HepG2 (cell line): ENCODE data around the gene MARCHF9. TPM values are rescaled to one million over a fixed set of nuclear protein-coding genes. Genes with fewer than 3 reads are reported as not detected.

Experiments
- AKAP8 ChIP-seq: sonication (generic); formaldehyde crosslinking; IDR thresholded peaks from 2 replicates; pipeline ENCODE4 v1.5.1; 2020; ENCODE audit warnings: mild to moderate bottlenecking, missing genetic modification reagents
- ARHGAP35 ChIP-seq: sonication (generic); formaldehyde crosslinking; IDR thresholded peaks from 2 replicates; pipeline ENCODE4 v1.9.0; 2022; ENCODE audit warnings: mild to moderate bottlenecking, inconsistent platforms, moderate library complexity, missing genetic modification reagents, borderline replicate concordance
- ATF7 ChIP-seq, 2 experiments: fragments of 450-650 bp in 1 of 2; sonication (generic) in 1 of 2; formaldehyde crosslinking in 1 of 2; IDR thresholded peaks; 2 replicates each; pipeline versions ENCODE4 v1.4.0 to v1.6.1; 2016 to 2020; ENCODE audit warnings: antibody characterized with exemption in 1 of 2, mild to moderate bottlenecking in 1 of 2, missing genetic modification reagents in 1 of 2
- CREM ChIP-seq, 2 experiments: sonication (generic) in 1 of 2; formaldehyde crosslinking in 1 of 2; IDR thresholded peaks; 2 replicates each; pipeline versions ENCODE4 v1.4.0 to v1.6.1; 2016 to 2020; ENCODE audit warnings: antibody characterized with exemption in 1 of 2, mild to moderate bottlenecking in 1 of 2, missing genetic modification reagents in 1 of 2
- GATAD1 ChIP-seq: IDR thresholded peaks from 2 replicates; pipeline ENCODE4 v1.6.1; 2016; ENCODE audit warnings: missing genetic modification reagents, missing compliant biosample characterization
- HOXA5 ChIP-seq: sonication (generic); formaldehyde crosslinking; IDR thresholded peaks from 2 replicates; pipeline ENCODE4 v1.4.0; 2020; ENCODE audit warnings: missing genetic modification reagents
- MAFK ChIP-seq, 2 experiments: IDR thresholded peaks in 1 of 2; conservative IDR thresholded peaks in 1 of 2; 2 replicates each; pipeline ENCODE4 v1.6.1; 2011; ENCODE audit warnings: improper control_type of control experiment in 2 of 2, low read length in 2 of 2
- MEIS1 ChIP-seq: sonication (generic); formaldehyde crosslinking; IDR thresholded peaks from 2 replicates; pipeline ENCODE4 v1.9.0; 2021; ENCODE audit warnings: mild to moderate bottlenecking, missing genetic modification reagents, moderate library complexity, borderline replicate concordance
- SUZ12 ChIP-seq: fragments of 150-350 bp; IDR thresholded peaks from 2 replicates; pipeline ENCODE4 v1.6.1; 2014; ENCODE audit warnings: low read depth, low read length
- TAF15 ChIP-seq: fragments of 200-400 bp; formaldehyde crosslinking; IDR thresholded peaks from one replicate; pipeline ENCODE4 v1.6.1; 2018; ENCODE audit warnings: mild to moderate bottlenecking, low read depth, low read length; ENCODE audit not compliant: poor library complexity, severe bottlenecking
- THAP11 ChIP-seq: IDR thresholded peaks from 2 replicates; pipeline ENCODE4 v1.6.1; 2016; ENCODE audit warnings: missing biosample characterization, missing genetic modification reagents
- ZNF317 ChIP-seq: sonication (generic); formaldehyde crosslinking; IDR thresholded peaks from 2 replicates; pipeline ENCODE4 v1.5.0; 2020; ENCODE audit warnings: mild to moderate bottlenecking, missing genetic modification reagents
- ZNF337 ChIP-seq: sonication (generic); formaldehyde crosslinking; IDR thresholded peaks from 2 replicates; pipeline ENCODE4 v1.5.1; 2020; ENCODE audit warnings: missing genetic modification reagents, low read depth, mild to moderate bottlenecking, borderline replicate concordance
- ZNF589 ChIP-seq: sonication (generic); formaldehyde crosslinking; conservative IDR thresholded peaks from 2 replicates; pipeline ENCODE4 v1.8.0; 2022; ENCODE audit warnings: mild to moderate bottlenecking, moderate library complexity, missing genetic modification reagents
- ZNF75D ChIP-seq: sonication (generic); formaldehyde crosslinking; IDR thresholded peaks from 2 replicates; pipeline ENCODE4 v1.8.1; 2023; ENCODE audit warnings: missing genetic modification reagents, mild to moderate bottlenecking, borderline replicate concordance
- ZNF790 ChIP-seq: sonication (generic); formaldehyde crosslinking; IDR thresholded peaks from 2 replicates; pipeline ENCODE4 v1.8.0; 2022; ENCODE audit warnings: missing genetic modification reagents, mild to moderate bottlenecking, borderline replicate concordance
- ZNF879 ChIP-seq: sonication (generic); formaldehyde crosslinking; IDR thresholded peaks from 2 replicates; pipeline ENCODE4 v1.8.1; 2023; ENCODE audit warnings: missing genetic modification reagents
- polyA plus RNA-seq, 8 experiments: library from polyadenylated mRNA; depleted of rRNA in 3 of 8; stranded (reverse) in 7 of 8; unstranded in 1 of 8; fragments of >200 nt; fragmentation: Illumina TruSeq in 4 of 8; extraction: Trizol in 4 of 8; gene quantifications; 2 replicates each; pipeline versions ENCODE4 v1.2.1 to v1.2.3, GENCODE V29; 2011 to 2016; ENCODE audit warnings: low read depth in 4 of 8, missing spikeins in 1 of 8, mixed read lengths in 1 of 8; ENCODE audit not compliant: insufficient read depth in 1 of 8
- total RNA-seq, 5 experiments: library from RNA; depleted of rRNA; stranded (reverse); fragments of >200 nt; fragmentation: Illumina TruSeq; extraction: Trizol; gene quantifications; 2 replicates each; pipeline ENCODE4 v1.2.3, GENCODE V29; 2016; ENCODE audit warnings: low read depth in 1 of 5
- TF ChIP-seq, protein P1 (sequence below): sonication (generic); formaldehyde crosslinking; IDR thresholded peaks from 2 replicates; pipeline ENCODE4 v1.8.1; 2023; ENCODE audit warnings: mild to moderate bottlenecking, moderate library complexity, missing genetic modification reagents
- TF ChIP-seq, protein P2 (sequence below): sonication (generic); formaldehyde crosslinking; IDR thresholded peaks from 2 replicates; pipeline ENCODE4 v1.5.1; 2020; ENCODE audit warnings: missing genetic modification reagents, mild to moderate bottlenecking, borderline replicate concordance
- TF ChIP-seq, protein P3 (sequence below): IDR thresholded peaks from 2 replicates; pipeline ENCODE4 v1.6.1; 2012; ENCODE audit warnings: low read depth, low read length, improper control_type of control experiment
- TF ChIP-seq, protein P4 (sequence below): sonication (generic); formaldehyde crosslinking; IDR thresholded peaks from 2 replicates; pipeline ENCODE4 v1.4.0; 2020; ENCODE audit warnings: missing genetic modification reagents, borderline replicate concordance

Gene MARCHF9
- total and polyA plus RNA-seq, 2 of the 13 experiments (the other 11 are each of a cell fraction or from before 2014, with no cell fraction given), result 5.7 to 9.6 TPM

DNA sequence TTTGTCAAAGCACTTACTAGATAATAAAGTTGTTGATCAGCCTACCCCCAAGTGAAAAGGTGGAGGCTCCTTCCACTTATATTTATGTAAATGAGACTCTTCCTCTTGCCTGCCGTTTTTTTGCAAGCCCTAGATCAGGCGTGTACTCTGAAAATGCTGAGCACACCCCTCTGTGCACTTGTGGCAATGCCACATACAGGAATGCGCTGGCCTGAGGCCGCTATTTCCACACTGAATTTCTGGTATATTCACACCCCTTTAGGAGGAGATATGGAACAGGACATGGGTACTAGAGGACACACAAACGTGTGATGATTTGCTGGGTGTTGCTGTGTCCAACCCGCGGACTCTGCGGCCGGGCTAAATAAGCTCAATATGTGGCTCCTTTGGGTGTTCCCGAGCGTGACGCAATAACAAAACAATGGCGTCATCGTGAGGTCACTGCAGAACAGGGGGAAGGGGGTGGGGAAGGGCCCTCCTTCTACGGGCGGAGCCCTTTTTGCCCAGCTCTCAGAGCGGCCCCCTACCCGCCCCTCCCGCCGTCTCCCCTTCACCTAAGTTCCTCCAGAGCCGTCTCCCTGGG is 10.6 kb upstream of the MARCHF9 start (continued):
- no peak for TF ChIP-seq GATAD1 (CRISPR knock-in tag)
- no peak for TF ChIP-seq ZNF589 (CRISPR knock-in tag)
- no peak for TF ChIP-seq ZNF790 (CRISPR knock-in tag)
- no peak for TF ChIP-seq TAF15
- no peak for TF ChIP-seq ZNF879
- TF ChIP-seq, protein P1, sequence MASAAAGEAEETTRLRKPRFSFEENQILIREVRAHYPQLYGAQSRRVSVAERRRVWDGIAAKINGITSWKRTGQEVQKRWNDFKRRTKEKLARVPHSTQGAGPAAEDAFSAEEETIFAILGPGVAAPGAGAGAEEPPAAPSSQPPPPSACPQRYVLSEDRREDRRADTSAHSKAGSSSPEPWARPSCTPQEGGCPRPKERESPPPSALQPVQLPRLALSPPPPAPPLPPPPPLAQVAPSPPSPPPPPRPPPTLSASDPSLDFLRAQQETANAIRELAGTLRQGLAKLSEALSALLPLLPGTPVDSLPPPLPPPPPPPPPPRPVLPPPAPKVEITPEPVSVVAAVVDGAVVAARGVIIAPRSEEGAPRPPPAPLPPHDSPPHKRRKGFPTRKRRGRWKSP (CRISPR knock-in tag), result peak; percentile 23; the same call in 1 of the 2 replicates
- no peak for TF ChIP-seq AKAP8 (CRISPR knock-in tag)
- TF ChIP-seq, protein P2, sequence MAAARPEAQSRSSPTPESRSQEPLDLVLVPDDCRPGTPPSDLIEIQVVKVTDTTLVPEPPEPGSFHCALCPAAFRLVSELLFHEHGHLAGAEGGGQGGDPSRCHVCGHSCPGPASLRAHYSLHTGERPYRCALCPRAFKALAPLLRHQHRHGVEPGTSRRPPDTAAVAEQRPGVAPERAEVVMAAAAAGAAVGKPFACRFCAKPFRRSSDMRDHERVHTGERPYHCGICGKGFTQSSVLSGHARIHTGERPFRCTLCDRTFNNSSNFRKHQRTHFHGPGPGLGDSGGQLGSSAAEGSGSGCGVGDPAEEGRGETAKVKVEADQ (CRISPR knock-in tag), result no peak
- TF ChIP-seq, protein P3, sequence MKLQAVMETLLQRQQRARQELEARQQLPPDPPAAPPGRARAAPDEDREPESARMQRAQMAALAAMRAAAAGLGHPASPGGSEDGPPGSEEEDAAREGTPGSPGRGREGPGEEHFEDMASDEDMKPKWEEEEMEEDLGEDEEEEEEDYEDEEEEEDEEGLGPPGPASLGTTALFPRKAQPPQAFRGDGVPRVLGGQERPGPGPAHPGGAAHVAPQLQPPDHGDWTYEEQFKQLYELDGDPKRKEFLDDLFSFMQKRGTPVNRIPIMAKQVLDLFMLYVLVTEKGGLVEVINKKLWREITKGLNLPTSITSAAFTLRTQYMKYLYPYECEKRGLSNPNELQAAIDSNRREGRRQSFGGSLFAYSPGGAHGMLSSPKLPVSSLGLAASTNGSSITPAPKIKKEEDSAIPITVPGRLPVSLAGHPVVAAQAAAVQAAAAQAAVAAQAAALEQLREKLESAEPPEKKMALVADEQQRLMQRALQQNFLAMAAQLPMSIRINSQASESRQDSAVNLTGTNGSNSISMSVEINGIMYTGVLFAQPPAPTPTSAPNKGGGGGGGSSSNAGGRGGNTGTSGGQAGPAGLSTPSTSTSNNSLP, result no peak
- TF ChIP-seq CREM (IDR thresholded peaks at IDR 0.05), result peak; percentile 92; the same call in 1 of the 2 replicates
- TF ChIP-seq CREM (CRISPR knock-in tag; IDR thresholded peaks at IDR 0.05), result peak; percentile 66; the same call in 1 of the 2 replicates
- TF ChIP-seq, protein P4, sequence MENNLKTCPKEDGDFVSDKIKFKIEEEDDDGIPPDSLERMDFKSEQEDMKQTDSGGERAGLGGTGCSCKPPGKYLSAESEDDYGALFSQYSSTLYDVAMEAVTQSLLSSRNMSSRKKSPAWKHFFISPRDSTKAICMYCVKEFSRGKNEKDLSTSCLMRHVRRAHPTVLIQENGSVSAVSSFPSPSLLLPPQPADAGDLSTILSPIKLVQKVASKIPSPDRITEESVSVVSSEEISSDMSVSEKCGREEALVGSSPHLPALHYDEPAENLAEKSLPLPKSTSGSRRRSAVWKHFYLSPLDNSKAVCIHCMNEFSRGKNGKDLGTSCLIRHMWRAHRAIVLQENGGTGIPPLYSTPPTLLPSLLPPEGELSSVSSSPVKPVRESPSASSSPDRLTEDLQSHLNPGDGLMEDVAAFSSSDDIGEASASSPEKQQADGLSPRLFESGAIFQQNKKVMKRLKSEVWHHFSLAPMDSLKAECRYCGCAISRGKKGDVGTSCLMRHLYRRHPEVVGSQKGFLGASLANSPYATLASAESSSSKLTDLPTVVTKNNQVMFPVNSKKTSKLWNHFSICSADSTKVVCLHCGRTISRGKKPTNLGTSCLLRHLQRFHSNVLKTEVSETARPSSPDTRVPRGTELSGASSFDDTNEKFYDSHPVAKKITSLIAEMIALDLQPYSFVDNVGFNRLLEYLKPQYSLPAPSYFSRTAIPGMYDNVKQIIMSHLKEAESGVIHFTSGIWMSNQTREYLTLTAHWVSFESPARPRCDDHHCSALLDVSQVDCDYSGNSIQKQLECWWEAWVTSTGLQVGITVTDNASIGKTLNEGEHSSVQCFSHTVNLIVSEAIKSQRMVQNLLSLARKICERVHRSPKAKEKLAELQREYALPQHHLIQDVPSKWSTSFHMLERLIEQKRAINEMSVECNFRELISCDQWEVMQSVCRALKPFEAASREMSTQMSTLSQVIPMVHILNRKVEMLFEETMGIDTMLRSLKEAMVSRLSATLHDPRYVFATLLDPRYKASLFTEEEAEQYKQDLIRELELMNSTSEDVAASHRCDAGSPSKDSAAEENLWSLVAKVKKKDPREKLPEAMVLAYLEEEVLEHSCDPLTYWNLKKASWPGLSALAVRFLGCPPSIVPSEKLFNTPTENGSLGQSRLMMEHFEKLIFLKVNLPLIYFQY (CRISPR knock-in tag), result no peak
- TF ChIP-seq MAFK (conservative IDR thresholded peaks at IDR 0.05 in 1 of 2, IDR thresholded peaks at IDR 0.05 in 1 of 2; ENCODE audit: low read length in 2 of 2), result 0 out of 4 replicates have a peak, but pooled peaks of 1 of the 2 experiments have one; percentile 7
- peak; percentile 63; the same call in 1 of the 2 replicates for TF ChIP-seq ZNF317
- no peak for TF ChIP-seq ZNF337 (CRISPR knock-in tag)
- TF ChIP-seq HOXA5 (CRISPR knock-in tag), result no peak
- TF ChIP-seq SUZ12, result no peak
- TF ChIP-seq MEIS1 (CRISPR knock-in tag), result no peak
- no peak for TF ChIP-seq THAP11 (CRISPR knock-in tag)
- TF ChIP-seq ARHGAP35 (CRISPR knock-in tag), result no peak
- TF ChIP-seq ATF7 (IDR thresholded peaks at IDR 0.05), result no peak
- TF ChIP-seq ATF7 (CRISPR knock-in tag; IDR thresholded peaks at IDR 0.05), result 0 out of 2 replicates have a peak, but pooled peaks have one; percentile 84
- no peak for TF ChIP-seq ZNF75D
